ENCODE data around the gene PTPRD. TPM values are rescaled to one million over a fixed set of nuclear protein-coding genes. Genes with fewer than 3 reads are reported as not detected.
A peak's percentile ranks its signal among the peaks of the same experiment; 100 is the strongest.

PTPRD gene
- total and polyA plus RNA-seq, 2 donors (not counting 1 experiment from before 2014, with no cell fraction given): 0.35 to 4.8 TPM

DNA sequence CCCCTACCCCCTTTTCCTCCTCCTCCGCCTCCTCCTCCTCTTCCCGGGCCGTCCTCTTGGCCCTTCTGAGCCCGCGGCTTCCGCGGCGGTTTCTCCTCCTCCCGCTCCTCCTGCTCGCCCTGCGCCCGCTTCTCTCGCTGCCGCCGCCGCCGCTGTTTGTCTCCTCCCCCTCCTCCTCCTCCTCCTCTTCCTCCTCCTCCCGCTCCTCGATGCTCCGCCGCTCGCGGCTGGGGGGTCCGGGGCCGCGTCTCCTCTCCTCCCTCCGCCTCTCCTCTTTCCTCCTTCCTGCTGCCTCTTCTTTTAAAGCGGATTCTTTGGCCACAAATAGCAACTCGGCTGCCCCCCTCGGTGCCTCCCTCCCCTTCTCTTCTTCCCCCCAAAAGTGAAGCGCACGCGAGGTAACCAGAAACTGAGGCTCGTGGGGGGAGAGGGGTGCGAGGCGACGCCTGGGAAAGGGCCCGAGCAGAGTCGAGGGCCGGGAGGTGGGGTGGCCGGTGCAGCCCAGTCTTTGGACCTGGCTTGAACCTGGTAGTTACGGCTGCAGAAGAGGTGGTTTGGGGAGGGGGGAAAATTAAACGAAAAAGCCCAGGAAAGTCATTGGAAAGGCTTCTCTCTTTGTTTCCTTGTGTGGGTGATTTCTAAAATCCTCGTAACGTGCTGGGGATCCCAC, 1754.7 kb downstream of the PTPRD start:
- TF ChIP-seq, protein P1, sequence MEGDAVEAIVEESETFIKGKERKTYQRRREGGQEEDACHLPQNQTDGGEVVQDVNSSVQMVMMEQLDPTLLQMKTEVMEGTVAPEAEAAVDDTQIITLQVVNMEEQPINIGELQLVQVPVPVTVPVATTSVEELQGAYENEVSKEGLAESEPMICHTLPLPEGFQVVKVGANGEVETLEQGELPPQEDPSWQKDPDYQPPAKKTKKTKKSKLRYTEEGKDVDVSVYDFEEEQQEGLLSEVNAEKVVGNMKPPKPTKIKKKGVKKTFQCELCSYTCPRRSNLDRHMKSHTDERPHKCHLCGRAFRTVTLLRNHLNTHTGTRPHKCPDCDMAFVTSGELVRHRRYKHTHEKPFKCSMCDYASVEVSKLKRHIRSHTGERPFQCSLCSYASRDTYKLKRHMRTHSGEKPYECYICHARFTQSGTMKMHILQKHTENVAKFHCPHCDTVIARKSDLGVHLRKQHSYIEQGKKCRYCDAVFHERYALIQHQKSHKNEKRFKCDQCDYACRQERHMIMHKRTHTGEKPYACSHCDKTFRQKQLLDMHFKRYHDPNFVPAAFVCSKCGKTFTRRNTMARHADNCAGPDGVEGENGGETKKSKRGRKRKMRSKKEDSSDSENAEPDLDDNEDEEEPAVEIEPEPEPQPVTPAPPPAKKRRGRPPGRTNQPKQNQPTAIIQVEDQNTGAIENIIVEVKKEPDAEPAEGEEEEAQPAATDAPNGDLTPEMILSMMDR (conservative IDR thresholded peaks at IDR 0.05 in 1 of 2, IDR thresholded peaks at IDR 0.05 in 1 of 2; ENCODE audit: low read depth in 1 of 2, low read length in 2 of 2): no peak
- no peak for TF ChIP-seq EZH2 (IDR thresholded peaks at IDR 0.05; ENCODE audit: low read length, missing control alignments)
- Histone ChIP-seq H3K9ac (ENCODE audit: insufficient read depth, low read length) (no peak overlapping the region), H3K79me2 (ENCODE audit: control insufficient read depth, insufficient read depth, low read length) (no peaks in the 10 kb centered on the region), H2AFZ (ENCODE audit: low read length) (peak overlapping the region; percentile 37), H3K27me3 (ENCODE audit: control insufficient read depth, insufficient read depth, low read length) (peaks cover 11% of the 10 kb centered on the region), H4K20me1 (ENCODE audit: control insufficient read depth, extremely low read depth, insufficient read depth, low read length) (no peaks in the 10 kb centered on the region), H3K4me3 (replicated peaks in 1 of 4; ENCODE audit: control extremely low read depth in 1 of 4, insufficient read depth in 1 of 4, low read depth in 3 of 4, low read length in 4 of 4) (peak overlapping the region; percentile 53 to 65 (median 60)), H3K4me1 (ENCODE audit: control insufficient read depth, extremely low read depth, insufficient read depth, low read length) (no peaks in the 10 kb centered on the region), H3K36me3 (ENCODE audit: control insufficient read depth, insufficient read depth, low read length) (no peaks in the 10 kb centered on the region), H3K27ac (ENCODE audit: insufficient read depth, low read length) (no peak overlapping the region), H3K4me2 (ENCODE audit: extremely low read depth, insufficient read depth, low read length) (peak overlapping the region; percentile 79), H3K9me3 (ENCODE audit: control insufficient read depth, insufficient read depth, low read depth, low read length) (no peaks in the 10 kb centered on the region)
- DNase-seq (ENCODE audit: low read depth in 2 of 2): peak; percentile 52 to 60

DNA sequence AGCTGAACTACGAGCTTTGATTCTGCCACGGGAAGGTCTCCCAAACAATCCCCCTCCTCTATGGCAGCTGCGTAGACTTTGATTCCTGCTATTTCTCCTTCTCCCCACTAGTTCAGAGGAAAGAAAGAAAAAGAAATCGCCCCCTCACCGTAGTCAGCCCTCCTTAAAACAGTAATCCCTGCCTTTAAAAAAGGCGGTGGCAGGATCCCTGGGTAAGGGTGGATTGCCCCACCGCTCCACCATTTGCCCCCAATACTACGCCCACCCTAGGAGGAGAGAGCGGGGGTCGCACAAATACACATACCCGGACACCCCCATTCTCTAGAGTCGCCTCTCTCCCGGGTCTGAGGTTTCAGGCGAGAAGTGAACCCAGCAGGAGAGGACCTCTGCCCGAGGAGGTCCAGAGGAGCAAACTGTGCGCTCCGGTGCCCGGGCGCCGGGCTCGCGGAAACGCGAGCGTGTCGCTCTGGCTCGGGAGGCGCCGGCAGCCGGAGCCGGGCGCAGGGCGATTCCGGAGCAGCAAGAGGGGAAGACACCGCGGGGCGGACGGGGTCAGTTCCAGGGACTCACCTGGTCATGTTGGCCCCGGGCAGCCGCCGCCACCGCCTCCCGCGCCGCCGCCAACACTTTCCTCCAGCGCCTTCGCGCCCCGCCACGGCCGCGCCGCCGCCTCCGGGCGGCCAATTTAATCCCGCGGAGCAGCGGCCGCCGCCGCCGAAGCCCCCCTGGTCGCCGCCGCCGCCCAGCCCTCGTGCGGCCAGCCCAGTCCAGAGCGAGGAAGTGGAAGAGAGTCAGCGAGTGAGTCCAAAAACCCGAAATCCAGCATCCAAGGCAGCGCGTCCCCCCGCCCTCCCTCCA, 1755.5 kb downstream of the PTPRD start:
- TF ChIP-seq, protein P1 (conservative IDR thresholded peaks at IDR 0.05 in 1 of 2, IDR thresholded peaks at IDR 0.05 in 1 of 2; ENCODE audit: low read depth in 1 of 2, low read length in 2 of 2): no peak
- TF ChIP-seq EZH2 (IDR thresholded peaks at IDR 0.05; ENCODE audit: low read length, missing control alignments): no peak
- H3K9ac ChIP-seq (ENCODE audit: insufficient read depth, low read length): no peak overlapping the region
- H3K36me3 ChIP-seq (ENCODE audit: control insufficient read depth, insufficient read depth, low read length): no peaks in the 10 kb centered on the region
- no peaks in the 10 kb centered on the region for H3K9me3 ChIP-seq (ENCODE audit: control insufficient read depth, insufficient read depth, low read depth, low read length)
- H2AFZ ChIP-seq (ENCODE audit: low read length): peak overlapping the region; percentile 48
- no peak overlapping the region for H3K27ac ChIP-seq (ENCODE audit: insufficient read depth, low read length)
- DNase-seq (ENCODE audit: low read depth in 2 of 2): peak in 1 of 2 donors; percentile 20
- peak overlapping the region; percentile 57 to 80 (median 64) for H3K4me3 ChIP-seq (replicated peaks in 1 of 4; ENCODE audit: control extremely low read depth in 1 of 4, insufficient read depth in 1 of 4, low read depth in 3 of 4, low read length in 4 of 4)
- H4K20me1 ChIP-seq (ENCODE audit: control insufficient read depth, extremely low read depth, insufficient read depth, low read length): no peaks in the 10 kb centered on the region
- H3K27me3 ChIP-seq (ENCODE audit: control insufficient read depth, insufficient read depth, low read length): peaks cover 11% of the 10 kb centered on the region
- no peaks in the 10 kb centered on the region for H3K79me2 ChIP-seq (ENCODE audit: control insufficient read depth, insufficient read depth, low read length)
- H3K4me2 ChIP-seq (ENCODE audit: extremely low read depth, insufficient read depth, low read length): peak overlapping the region; percentile 75
- no peaks in the 10 kb centered on the region for H3K4me1 ChIP-seq (ENCODE audit: control insufficient read depth, extremely low read depth, insufficient read depth, low read length)

DNA sequence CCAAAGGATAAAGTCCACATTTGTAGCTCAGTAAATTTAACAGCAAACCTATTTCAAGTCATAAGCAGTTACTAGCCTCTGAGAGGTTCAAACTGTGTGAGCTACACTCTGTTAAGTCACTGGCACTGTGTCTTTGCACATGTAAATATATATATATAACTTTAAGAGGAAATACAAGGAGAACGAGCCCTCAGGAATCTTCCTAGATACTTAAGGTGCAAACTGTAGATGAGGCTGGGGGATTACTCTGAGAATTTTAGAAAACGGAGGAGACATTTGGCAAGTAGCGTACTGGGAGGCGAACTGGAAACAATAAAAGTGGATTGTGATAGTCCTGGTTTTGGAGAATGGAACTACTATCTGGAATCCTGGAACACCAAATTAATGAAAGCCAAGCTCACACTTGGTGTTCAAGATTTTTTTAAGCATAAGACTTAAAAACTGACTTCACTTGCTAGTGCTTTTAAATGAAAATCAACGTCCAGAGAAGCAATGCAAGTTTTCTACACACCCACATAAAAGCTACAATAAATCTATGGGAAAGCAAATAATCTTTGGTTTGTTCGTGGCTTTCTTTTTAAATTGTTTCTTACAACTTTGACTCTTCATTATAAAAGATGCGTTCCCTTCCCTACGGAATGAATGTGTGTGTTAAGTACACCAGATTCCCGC, 1756.3 kb downstream of the PTPRD start:
- Histone ChIP-seq H3K27ac (ENCODE audit: insufficient read depth, low read length) (no peak overlapping the region), H3K4me2 (ENCODE audit: extremely low read depth, insufficient read depth, low read length) (peak overlapping the region; percentile 75), H3K9me3 (ENCODE audit: control insufficient read depth, insufficient read depth, low read depth, low read length) (no peaks in the 10 kb centered on the region), H2AFZ (ENCODE audit: low read length) (peak overlapping the region; percentile 48), H3K4me1 (ENCODE audit: control insufficient read depth, extremely low read depth, insufficient read depth, low read length) (no peaks in the 10 kb centered on the region), H3K79me2 (ENCODE audit: control insufficient read depth, insufficient read depth, low read length) (no peaks in the 10 kb centered on the region), H3K4me3 (replicated peaks in 1 of 4; ENCODE audit: control extremely low read depth in 1 of 4, insufficient read depth in 1 of 4, low read depth in 3 of 4, low read length in 4 of 4) (peak overlapping the region; percentile 57 to 80 (median 64)), H3K36me3 (ENCODE audit: control insufficient read depth, insufficient read depth, low read length) (no peaks in the 10 kb centered on the region), H3K9ac (ENCODE audit: insufficient read depth, low read length) (no peak overlapping the region), H4K20me1 (ENCODE audit: control insufficient read depth, extremely low read depth, insufficient read depth, low read length) (no peaks in the 10 kb centered on the region), H3K27me3 (ENCODE audit: control insufficient read depth, insufficient read depth, low read length) (peaks cover 11% of the 10 kb centered on the region)
- no peak for DNase-seq (ENCODE audit: low read depth in 2 of 2)
- TF ChIP-seq EZH2 (IDR thresholded peaks at IDR 0.05; ENCODE audit: low read length, missing control alignments): no peak
- TF ChIP-seq, protein P1 (conservative IDR thresholded peaks at IDR 0.05 in 1 of 2, IDR thresholded peaks at IDR 0.05 in 1 of 2; ENCODE audit: low read depth in 1 of 2, low read length in 2 of 2): no peak

Data from fibroblast of lung (primary cell).